GM12875 (cell line): ENCODE results near the gene MEAF6.

Source experiments
- H3K4me3 ChIP-seq: one replicate; pipeline ENCODE4 v1.5.1; 2011; ENCODE audit warnings: low read depth, low read length, control low read depth
- TF ChIP-seq, protein P1 (sequence below): IDR thresholded peaks from 2 replicates; pipeline ENCODE4 v1.5.1; 2011; ENCODE audit warnings: low read depth, mild to moderate bottlenecking, control low read depth, inconsistent platforms, low read length, moderate library complexity, borderline replicate concordance; ENCODE audit not compliant: insufficient read depth

MEAF6 gene

DNA sequence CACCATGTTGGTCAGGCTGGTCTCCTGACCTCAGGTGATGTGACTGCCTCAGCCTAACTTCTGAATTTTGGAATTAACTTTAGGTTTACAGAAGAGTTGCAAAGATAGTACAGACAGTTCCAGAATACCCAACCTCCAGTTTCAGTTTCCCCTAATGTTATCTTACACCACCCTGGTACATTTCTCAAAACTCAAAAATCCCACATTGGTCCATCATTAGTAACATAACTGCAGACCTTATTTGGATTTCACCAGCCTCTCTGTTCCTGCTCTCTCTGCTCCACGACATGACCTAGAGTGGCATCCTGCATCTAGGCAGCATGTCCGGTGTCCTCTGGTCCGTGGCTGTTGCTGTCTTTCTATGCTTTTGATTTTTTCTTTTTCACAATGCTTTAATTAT lies 45.2 kb downstream of the MEAF6 start:
- TF ChIP-seq, protein P1, sequence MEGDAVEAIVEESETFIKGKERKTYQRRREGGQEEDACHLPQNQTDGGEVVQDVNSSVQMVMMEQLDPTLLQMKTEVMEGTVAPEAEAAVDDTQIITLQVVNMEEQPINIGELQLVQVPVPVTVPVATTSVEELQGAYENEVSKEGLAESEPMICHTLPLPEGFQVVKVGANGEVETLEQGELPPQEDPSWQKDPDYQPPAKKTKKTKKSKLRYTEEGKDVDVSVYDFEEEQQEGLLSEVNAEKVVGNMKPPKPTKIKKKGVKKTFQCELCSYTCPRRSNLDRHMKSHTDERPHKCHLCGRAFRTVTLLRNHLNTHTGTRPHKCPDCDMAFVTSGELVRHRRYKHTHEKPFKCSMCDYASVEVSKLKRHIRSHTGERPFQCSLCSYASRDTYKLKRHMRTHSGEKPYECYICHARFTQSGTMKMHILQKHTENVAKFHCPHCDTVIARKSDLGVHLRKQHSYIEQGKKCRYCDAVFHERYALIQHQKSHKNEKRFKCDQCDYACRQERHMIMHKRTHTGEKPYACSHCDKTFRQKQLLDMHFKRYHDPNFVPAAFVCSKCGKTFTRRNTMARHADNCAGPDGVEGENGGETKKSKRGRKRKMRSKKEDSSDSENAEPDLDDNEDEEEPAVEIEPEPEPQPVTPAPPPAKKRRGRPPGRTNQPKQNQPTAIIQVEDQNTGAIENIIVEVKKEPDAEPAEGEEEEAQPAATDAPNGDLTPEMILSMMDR = no peak
- no peak overlapping the region for H3K4me3 ChIP-seq

DNA sequence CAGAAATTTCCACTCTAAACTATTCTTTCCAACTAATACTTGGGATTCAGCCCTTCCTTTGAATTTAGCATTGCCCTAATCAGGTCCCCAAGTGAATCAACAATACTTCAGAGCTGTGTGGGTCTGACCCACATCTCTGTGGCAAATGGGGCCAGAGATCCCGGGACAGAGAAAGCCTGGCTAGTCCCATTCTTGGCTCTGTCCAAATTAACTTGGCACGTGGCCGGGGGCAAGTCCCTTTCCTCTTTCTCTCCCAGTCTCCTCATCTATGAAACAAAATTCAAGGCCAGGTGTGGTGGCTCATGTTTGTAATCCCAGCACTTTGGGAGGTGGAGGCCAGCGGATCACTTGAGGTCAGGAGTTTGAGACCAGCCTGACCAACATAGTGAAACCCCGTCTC lies 46.5 kb downstream of the MEAF6 start:
- TF ChIP-seq, protein P1 = no peak
- no peak overlapping the region for H3K4me3 ChIP-seq

DNA sequence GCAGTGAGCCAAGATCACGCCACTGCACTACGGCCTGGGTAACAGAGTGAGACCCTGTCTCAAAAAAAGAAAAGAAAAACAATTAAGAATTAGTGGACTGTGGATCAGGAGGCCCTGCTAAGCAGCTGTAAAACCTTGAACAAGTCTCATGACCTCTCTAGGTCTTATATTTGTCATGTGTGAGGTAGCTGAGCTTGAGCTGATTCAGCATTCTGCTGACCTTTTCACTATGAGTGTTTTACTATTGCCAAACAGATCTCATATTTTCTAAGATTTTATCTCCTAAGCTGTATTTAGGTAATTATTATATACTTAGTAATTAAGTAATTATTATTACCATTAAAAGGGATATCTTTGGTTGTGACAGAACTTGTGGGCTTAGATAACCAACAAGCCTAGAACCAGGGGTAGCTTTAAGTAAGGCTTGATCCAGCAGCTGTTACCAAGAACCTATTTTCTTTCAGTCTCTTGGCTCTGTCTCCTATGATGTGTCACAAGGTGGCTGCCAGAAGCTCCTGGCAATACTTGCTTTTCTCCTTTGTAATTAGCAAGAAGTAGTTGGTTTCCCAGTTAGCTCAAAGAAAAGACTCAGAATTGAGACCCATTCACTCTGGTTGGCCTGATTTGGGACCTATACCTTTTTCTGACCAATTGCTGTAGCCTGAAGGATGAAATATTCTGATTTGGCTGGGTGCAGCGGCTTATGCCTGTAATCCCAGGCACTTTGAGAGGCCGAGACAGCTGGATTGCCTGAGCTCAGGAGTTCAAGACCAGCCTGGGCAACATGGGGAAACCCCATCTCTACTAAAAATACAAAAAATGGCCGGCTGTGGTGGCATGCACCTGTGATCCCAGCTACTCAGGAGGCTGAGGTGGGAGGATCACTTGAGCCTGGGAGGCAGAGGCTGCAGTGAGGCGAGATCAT lies 48.7 kb downstream of the MEAF6 start:
- TF ChIP-seq, protein P1 = no peak
- no peak overlapping the region for H3K4me3 ChIP-seq

DNA sequence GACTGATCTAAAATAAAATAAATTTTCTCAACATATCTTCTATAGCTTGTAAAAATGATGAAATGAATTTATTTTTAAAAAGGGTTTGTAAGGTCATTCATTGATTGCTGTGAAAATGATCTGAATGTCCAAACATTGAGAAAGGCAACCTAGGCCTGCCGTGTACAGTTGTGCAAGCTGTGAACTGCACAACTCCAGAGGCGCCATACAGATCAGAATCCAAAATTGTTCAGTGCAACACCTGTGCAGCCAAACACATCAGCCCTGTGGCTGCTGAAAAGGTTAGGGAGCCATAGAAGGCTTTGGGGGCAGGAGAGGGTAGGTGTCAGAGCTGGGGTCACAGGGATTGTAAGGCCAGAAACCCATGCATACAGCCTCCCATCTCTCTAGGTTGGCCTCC lies 50.1 kb downstream of the MEAF6 start:
- TF ChIP-seq, protein P1 = no peak
- H3K4me3 ChIP-seq = no peak overlapping the region

DNA sequence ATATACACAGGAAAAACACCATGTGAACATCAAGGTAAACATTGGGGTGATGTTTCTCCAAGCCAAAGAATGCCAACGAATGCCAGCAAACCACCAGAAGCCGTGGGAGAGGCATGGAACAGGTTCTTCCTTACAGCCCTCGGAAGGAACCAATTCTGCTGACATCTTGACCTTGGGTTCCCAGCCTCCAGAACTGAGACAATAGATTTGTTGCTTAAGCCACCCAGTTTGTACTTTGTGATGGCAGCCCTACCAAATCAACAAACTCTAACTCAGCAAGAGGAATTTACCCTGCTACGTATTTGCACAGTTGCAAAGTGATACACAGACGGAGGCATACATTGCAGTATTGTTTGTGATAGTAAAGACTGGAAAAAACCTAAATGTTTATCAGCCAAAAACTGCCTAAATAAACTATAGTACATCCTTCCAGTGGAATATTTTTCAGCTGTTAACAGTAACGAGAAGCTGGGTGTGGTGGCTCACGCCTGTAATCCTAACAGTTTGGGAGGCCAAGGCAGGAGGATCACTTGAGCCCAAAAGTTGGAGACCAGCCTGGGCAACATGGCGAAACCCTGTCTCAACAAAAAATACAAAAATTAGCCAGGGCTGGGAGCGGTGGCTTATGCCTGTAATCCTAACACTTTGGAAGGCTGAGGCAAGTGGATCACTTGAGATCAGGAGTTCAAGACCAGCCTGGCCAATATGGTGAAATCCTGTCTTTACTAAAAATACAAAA lies 52.7 kb downstream of the MEAF6 start:
- H3K4me3 ChIP-seq = no peak overlapping the region
- TF ChIP-seq, protein P1 = no peak

DNA sequence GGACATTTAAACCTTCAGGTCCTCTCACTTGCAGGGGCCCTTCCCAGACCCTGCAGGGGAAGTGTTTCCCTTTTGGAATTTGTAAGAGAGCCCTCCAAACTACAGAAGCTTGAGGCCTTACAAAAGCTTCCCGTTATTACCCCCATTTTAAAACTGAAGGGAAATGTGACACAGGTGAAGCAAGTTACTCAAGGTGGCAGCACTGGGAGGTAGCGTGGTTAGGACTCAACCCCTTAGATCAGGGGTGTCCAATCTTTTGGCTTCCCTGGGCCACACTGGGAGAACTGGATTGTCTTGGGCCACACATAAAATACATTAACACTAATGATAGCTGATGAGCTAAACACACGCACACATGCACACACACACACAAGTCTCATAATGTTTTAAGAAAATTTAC lies 56.0 kb downstream of the MEAF6 start:
- H3K4me3 ChIP-seq = no peak overlapping the region
- TF ChIP-seq, protein P1 = no peak

DNA sequence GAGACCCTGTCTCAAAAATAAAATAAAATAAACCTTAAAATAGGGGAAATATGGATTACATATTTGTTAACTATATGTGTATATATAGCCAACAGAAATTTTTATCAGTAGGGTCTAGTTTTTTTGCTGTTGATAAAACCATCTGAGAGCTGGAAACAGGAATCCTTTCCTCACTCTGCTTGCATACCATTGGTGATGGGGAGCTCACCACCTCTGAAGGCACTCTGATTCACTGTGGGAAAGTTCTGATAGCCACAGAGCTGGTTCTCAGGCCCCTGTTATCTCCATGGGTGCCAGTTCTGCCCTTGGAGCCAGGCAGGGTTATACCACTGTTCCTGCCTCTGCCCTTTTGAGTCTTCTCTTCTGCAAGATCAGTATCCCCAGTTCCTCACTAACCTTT lies 58.0 kb downstream of the MEAF6 start:
- TF ChIP-seq, protein P1 = no peak
- H3K4me3 ChIP-seq = no peak overlapping the region
